ENCODE results near the gene ADAMTS17.

The ADAMTS17 gene

DNA sequence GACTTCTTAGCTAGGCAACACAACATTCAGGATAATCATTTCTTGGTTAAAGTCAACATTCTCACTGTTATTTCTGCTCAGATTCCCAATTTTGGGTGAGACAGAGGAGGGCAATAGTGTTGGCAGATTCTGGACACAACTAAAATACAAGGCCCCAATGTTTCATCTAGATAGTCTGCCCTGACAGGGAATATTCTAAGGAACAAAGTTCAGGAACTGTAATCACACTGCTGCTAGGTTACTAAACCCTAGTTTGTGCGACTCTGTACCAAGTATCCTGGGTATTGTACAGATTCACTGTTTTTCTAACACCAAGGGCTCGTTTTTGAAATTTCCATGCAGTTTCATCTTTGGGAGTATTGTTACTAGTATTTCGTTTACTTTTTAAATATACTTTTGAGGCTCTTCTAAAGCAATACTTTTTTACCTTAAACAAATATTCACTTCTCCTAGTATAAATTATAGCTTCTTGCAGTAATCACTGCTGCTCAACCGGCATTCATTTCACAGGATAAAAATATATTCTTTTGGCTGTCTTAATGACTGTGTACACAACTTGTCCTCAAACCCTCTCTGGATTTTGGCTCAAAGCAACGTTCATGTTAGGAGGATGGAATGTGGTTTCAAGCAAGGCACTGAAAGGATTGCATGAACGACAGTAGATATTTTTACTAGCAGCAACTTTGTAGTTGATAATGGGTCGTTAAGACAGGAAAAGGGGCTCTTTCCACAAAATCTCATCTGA is 167.4 kb downstream of the ADAMTS17 start:
- DNase-seq (ENCODE audit: low spot score) = no peak

GRCh38 chr15:100172356-100173024 is 169.3 kb downstream of the ADAMTS17 start:
- no peak for DNase-seq (ENCODE audit: low spot score)

DNA sequence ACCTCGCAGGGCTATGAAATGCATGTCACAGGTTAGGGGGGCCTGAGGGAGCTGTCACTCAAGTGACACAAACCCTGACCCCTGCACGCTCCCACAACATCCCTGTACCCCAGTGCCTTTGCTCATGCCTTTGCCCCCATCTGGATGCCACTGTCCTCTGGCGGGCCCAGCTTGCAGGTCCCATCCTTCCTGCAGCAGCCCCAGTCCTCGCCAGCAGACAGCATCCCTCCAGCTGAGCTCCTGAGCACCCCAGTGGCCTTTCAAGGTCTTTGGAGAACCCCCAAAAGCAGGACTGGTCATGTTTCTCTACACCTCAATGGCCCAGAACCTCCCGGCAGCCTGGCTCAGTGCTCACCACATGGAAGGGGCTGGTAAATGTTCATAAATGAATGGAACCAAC is 170.4 kb downstream of the ADAMTS17 start:
- no peak for DNase-seq (ENCODE audit: low spot score)

DNA sequence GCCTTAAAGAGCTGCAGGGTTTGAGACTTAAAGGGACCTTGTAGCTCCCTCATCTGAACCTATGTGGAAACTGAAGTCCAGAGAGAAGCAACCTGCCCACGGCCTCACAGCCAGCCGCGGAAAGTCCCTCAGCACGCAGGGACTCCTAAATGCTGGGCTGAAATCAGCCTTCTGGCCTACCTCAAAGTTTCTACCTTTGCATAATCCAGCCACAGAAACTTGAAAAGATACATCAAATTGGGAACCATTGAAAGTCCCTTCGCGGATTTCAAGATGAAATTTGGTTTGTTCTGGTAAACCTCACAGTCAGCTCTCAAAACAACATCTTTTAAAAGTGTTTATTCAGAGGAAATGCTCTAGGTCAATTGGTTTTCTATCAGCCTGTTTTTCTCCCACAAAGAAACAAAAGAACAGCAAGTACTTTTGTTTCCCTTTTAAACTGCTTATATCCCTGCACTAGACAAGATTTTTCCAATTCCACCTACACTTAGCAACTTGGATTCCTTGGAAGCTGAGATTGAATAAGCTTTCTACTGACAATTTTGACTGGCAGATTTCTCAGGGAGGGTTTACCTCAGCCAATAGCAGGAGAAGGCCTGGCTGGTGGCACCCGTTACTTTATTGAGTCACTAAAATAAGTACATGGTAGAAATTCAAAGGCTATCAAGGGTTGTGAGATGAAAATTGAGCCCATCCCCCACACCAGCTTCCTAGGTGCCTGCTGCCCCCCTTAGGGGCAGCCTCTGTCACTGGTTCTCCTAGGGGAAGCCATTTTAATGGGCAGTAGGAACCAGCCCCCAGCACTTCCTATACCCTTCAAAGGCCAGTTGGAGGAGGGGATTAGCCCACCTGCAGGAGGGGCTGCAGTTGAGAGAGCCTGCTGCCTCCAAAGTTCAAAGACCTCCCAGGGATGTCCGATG is 171.2 kb downstream of the ADAMTS17 start:
- DNase-seq (ENCODE audit: low spot score) = no peak

DNA sequence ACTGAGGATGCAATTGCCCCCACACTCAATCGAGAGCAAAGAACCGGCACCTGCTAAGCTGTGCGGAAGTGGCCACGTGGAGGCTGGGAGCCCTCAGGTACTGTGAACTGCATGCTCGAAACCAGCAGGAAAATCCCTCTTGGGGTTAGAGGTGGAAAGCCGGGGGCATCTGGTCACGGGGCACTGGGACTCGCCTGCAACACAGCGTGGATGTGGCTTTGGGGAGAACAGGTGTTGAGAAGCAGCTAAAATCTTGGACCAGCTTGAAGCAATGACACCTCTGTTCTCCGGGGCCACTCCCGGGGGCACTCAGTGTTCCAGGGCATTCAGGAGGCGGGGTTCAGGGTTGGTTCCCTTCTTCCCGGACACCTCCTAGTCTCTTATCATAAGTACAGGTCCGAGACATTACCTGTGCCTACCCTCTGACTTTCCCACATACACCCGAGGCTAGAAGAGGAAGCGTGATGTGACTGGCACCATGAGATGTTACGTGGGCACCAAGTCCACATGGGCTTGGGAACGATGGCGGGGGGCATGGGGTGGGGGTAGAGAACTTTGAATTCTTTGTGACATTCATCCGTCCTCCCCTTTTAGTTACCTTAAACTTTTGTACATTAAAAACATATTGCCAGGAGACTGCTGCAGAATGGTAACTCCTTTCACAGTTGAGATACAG is 172.0 kb downstream of the ADAMTS17 start:
- DNase-seq (ENCODE audit: low spot score) = no peak

- DNase-seq (ENCODE audit: low spot score) = no peak
Observed at GRCh38 chr15:100168787-100169186, 173.0 kb downstream of the ADAMTS17 start.

DNA sequence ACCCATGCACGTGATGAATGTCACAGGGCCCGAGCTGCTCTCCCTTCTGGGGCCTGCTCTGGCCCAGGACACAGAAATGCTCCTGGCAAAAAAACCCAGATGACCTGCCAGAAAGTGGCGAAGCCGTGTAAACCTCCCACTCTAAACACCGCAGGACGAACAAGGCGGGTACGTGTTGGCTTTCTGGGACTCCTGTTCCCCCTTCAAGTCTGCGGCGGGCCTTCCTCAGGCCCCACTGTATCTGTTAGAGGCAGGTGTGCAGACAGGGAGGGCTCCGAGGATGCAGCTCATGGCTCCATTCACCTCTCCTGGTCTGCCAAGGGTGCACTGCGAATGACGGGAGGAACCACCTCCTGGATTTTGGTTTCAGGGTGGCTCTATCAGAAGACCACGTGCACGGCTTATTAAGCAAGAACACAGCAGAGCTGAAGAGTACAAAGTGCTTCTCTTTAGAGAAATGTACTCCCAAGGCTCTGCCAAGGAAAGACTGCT is 173.8 kb downstream of the ADAMTS17 start:
- no peak for DNase-seq (ENCODE audit: low spot score)

DNA sequence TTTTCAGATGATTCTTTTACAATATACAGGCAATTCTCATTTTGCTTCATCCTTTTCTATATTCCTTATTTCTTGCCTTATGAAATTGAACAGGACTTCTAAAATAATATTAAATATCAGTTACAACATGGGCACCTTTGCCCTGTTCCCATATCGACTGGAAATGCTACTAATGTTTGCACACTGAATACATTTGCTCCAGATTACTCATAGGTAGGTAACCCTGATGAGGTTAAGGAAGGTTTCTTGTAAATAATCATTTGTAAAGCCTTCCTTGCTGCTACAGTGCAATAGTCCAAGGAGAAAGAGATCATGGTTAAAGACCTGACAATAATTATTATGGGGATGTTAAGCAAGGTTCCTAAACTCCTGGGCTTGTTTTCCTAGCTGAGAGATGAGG is 175.5 kb downstream of the ADAMTS17 start:
- DNase-seq (ENCODE audit: low spot score) = no peak

DNA sequence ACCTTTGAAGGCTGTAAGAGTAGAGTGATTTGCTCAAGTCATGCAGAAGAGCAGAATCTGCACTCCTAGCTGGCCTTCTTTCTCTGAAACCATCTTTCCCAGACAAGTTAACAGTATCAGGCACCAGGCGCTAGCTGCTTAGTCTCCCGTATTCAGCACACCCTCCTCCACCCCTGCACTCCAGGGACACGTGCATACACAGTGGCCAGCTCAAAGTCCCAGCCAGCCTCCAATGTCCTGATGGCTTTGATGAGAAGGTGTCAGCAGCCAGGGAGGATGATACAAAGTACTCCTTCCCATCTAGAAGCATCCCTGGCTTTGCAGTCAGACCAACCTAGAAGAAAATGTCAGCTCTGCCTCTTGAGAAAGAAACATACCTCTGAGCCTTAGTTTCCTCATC is 177.8 kb downstream of the ADAMTS17 start:
- no peak for DNase-seq (ENCODE audit: low spot score)

GRCh38 chr15:100160953-100161352 is 180.8 kb downstream of the ADAMTS17 start:
- no peak for DNase-seq (ENCODE audit: low spot score)

- DNase-seq (ENCODE audit: low spot score) = no peak
Observed at GRCh38 chr15:100159436-100159835, 182.3 kb downstream of the ADAMTS17 start.

- no peak for DNase-seq (ENCODE audit: low spot score)
Observed at GRCh38 chr15:100158356-100158755, 183.4 kb downstream of the ADAMTS17 start.

GRCh38 chr15:100156201-100156600 is 185.6 kb downstream of the ADAMTS17 start:
- no peak for DNase-seq (ENCODE audit: low spot score)

DNA sequence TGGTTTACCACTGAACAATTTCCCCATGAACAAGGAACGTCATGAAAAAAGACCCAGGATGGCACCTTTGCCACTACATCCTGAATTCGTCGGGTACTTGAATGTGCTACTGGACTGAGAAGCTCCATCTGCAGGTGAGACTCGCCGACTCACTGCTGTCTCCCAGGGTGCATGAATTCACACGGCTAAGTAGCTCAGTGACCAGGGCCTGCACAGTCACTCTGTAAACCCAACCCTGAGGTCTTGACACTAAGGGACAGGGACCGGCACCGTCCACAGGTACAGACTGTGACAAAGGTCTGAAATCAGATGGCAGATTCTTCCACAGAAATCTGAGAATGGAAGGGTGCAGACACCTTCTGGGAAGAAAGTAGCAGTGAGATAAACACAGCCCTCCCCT is 187.4 kb downstream of the ADAMTS17 start:
- no peak for DNase-seq (ENCODE audit: low spot score)

GRCh38 chr15:100152463-100152862 is 189.3 kb downstream of the ADAMTS17 start:
- DNase-seq (ENCODE audit: low spot score) = no peak

DNA sequence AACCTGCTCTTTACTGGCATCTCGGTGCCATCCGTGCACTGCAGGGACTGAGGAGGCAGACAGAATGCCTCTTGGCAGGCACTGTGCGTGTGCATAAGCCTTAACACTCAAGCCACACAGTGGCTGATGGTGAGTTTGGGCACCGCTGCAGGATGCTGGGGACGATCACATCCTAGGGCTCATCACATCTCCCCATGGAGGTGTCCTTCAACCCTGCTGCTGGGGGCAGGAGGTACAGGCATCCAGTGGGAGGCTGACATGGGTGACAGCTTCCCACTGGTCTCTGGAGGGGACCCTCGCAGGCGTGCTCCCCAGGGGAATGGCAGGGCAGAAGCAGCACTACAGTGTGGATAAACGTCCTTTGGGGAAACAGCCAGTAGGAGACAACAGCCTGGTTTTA is 190.9 kb downstream of the ADAMTS17 start:
- DNase-seq (ENCODE audit: low spot score) = no peak

- DNase-seq (ENCODE audit: low spot score) = no peak
Observed at GRCh38 chr15:100147828-100148227, 193.9 kb downstream of the ADAMTS17 start.

GRCh38 chr15:100143378-100143777 is 198.4 kb downstream of the ADAMTS17 start:
- DNase-seq (ENCODE audit: low spot score) = no peak

DNA sequence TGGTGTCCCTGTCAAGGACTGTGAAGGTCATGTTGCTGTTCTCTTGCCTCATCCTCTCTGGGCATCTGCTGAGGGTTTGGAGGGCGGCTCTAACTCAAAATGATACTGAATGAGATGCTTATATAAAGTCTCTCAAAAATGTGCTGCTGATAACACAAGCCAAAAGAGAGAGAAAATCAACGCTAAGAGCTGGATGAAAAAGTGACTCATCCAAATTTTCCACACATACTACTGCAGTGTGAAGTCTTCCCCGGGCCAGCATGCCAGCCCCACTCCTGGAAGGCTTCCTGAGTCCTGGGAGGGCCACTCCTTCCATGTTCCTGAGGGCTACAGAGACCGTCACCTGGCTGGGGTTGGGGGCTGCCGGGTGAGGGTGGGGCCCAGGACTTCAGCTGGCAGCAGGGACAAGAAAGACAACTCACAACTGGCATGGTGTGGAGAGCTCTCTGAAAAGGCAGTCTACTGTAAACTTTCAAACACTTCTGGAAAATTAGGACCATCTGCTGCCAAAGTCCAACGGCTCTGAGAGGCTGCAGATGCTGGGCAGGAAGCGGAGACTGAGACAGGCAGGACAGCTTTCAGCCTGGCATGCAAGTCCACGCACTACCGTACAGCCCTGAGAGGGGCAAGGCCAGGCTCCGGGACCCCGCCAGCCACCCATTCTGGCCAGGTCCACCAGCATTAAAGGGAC is 200.3 kb downstream of the ADAMTS17 start:
- DNase-seq (ENCODE audit: low spot score) = no peak

GRCh38 chr15:100140527-100141308 is 201.1 kb downstream of the ADAMTS17 start:
- DNase-seq (ENCODE audit: low spot score) = no peak

- DNase-seq (ENCODE audit: low spot score) = no peak
Observed at GRCh38 chr15:100134586-100134985, 207.2 kb downstream of the ADAMTS17 start.

Data from AG08396 (cell line).